Parathyroid adenoma (tissue), 2 donors: ENCODE results near the gene DPY19L3.
"Not testable (repeated sequence)": the region's sequence is repeated elsewhere in the genome, so short reads cannot be mapped to it uniquely, and the experiment has no call there.

Experiments
- H2AFZ ChIP-seq: fragments of 300-600 bp; sonication (generic); one replicate; pipeline ENCODE4 v1.7.0; 2017; ENCODE audit warnings: antibody characterized with exemption, mild to moderate bottlenecking
- H3K27ac ChIP-seq: fragments of 300-600 bp; sonication (generic); one replicate; pipeline ENCODE4 v1.7.0; 2017
- H3K27me3 ChIP-seq: fragments of 300-600 bp; sonication (generic); one replicate; pipeline ENCODE4 v1.7.0; 2017; ENCODE audit warnings: low read length; ENCODE audit not compliant: control insufficient read depth, insufficient read depth
- H3K36me3 ChIP-seq: fragments of 300-600 bp; sonication (generic); one replicate; pipeline ENCODE4 v1.7.0; 2017; ENCODE audit warnings: low read length; ENCODE audit not compliant: control insufficient read depth, insufficient read depth
- H3K4me1 ChIP-seq: fragments of 300-600 bp; sonication (generic); one replicate; pipeline ENCODE4 v1.7.0; 2017; ENCODE audit warnings: control low read depth
- H3K4me2 ChIP-seq: fragments of 300-600 bp; sonication (generic); one replicate; pipeline ENCODE4 v1.7.0; 2017; ENCODE audit warnings: low read length
- H3K4me3 ChIP-seq: fragments of 300-600 bp; sonication (generic); one replicate; pipeline ENCODE4 v1.7.0; 2017; ENCODE audit warnings: low read depth, low read length
- H3K79me2 ChIP-seq: fragments of 300-600 bp; sonication (generic); one replicate; pipeline ENCODE4 v1.7.0; 2017; ENCODE audit warnings: control low read depth
- H3K9ac ChIP-seq: fragments of 300-600 bp; sonication (generic); one replicate; pipeline ENCODE4 v1.7.0; 2017; ENCODE audit warnings: mild to moderate bottlenecking
- H3K9me3 ChIP-seq: fragments of 300-600 bp; sonication (generic); one replicate; pipeline ENCODE4 v1.7.0; 2017; ENCODE audit warnings: low read length; ENCODE audit not compliant: control insufficient read depth
- TF ChIP-seq, protein P1 (sequence below): fragments of 300-600 bp; sonication (generic); IDR thresholded peaks from one replicate; pipeline ENCODE4 v1.7.0; 2017; ENCODE audit warnings: antibody characterized with exemption, mild to moderate bottlenecking
- donor health status: primary hyperparathyroidism.

Gene DPY19L3

DNA sequence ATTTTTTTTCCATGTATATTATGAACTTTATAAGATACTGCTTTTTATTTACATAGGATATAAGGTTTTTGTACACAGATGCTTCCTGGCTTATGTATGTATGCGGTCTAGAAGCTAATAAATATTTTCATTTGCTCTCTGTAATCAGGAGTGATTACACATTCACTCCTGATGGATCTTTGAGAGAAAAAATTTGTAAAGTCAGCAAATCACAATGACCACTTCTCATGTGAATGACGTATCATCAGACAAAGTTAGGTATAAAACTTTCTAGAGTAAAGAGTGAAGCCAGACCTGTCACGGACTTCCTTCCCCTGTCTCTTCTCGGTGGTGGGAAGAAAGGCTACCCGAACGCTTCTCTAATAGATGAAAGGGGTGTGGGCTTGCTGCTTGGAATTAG lies 31.1 kb downstream of the DPY19L3 start:
- Histone ChIP-seq H3K4me1 (no peaks in the 10 kb centered on the region), H3K79me2 (peaks cover 3% of the 10 kb centered on the region), H3K27ac (no peak overlapping the region), H3K9ac (no peak overlapping the region), H3K9me3 (no peaks in the 10 kb centered on the region), H3K36me3 (no peaks in the 10 kb centered on the region), H3K4me3 (no peak overlapping the region), H3K27me3 (no peaks in the 10 kb centered on the region), H3K4me2 (no peak overlapping the region), H2AFZ (no peak overlapping the region)
- TF ChIP-seq, protein P1, sequence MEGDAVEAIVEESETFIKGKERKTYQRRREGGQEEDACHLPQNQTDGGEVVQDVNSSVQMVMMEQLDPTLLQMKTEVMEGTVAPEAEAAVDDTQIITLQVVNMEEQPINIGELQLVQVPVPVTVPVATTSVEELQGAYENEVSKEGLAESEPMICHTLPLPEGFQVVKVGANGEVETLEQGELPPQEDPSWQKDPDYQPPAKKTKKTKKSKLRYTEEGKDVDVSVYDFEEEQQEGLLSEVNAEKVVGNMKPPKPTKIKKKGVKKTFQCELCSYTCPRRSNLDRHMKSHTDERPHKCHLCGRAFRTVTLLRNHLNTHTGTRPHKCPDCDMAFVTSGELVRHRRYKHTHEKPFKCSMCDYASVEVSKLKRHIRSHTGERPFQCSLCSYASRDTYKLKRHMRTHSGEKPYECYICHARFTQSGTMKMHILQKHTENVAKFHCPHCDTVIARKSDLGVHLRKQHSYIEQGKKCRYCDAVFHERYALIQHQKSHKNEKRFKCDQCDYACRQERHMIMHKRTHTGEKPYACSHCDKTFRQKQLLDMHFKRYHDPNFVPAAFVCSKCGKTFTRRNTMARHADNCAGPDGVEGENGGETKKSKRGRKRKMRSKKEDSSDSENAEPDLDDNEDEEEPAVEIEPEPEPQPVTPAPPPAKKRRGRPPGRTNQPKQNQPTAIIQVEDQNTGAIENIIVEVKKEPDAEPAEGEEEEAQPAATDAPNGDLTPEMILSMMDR = no peak

DNA sequence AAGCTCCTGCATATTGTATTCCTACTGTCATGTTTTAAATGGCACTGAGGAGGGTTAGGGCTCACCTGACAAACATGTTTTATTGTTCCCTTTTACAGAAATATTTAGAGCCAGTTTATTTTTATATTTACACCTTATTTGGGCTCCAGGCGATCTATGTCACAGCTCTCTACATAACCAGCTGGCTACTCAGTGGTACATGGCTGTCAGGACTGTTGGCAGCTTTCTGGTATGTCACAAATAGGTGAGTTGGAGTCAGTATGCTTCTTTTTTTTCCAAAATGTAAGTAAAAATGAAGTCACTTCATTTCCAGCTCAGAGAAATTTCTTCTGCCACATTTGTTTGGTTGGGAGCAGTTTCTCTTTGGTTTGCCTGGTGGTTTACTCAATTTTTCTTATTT lies 31.5 kb downstream of the DPY19L3 start:
- TF ChIP-seq, protein P1 = no peak
- H3K4me1 ChIP-seq = no peaks in the 10 kb centered on the region
- H3K4me2 ChIP-seq = no peak overlapping the region
- H3K27ac ChIP-seq = no peak overlapping the region
- no peak overlapping the region for H2AFZ ChIP-seq
- no peak overlapping the region for H3K4me3 ChIP-seq
- peaks cover 3% of the 10 kb centered on the region for H3K79me2 ChIP-seq
- no peaks in the 10 kb centered on the region for H3K9me3 ChIP-seq
- H3K36me3 ChIP-seq = no peaks in the 10 kb centered on the region
- H3K9ac ChIP-seq = no peak overlapping the region
- no peaks in the 10 kb centered on the region for H3K27me3 ChIP-seq

DNA sequence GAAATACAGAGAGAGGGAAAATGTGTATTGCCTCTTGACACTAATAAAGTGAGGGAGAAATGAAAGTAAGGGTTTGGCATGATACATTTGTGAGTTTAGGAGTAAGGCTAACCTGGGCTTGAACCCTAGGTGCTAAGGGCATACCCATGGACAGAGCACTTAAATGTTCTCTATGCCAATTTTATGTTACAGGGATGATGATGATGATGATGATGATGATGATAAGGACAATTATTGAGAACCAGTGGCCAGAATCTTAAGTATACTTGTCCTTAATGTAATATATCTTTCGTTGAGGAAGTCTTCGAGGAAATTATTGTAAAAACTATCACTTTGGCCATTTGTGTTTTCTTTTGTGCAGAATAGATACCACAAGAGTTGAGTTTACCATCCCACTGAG lies 33.2 kb downstream of the DPY19L3 start:
- no peak overlapping the region for H3K4me3 ChIP-seq
- H3K79me2 ChIP-seq = no peaks in the 10 kb centered on the region
- no peaks in the 10 kb centered on the region for H3K9me3 ChIP-seq
- H3K9ac ChIP-seq = no peak overlapping the region
- no peaks in the 10 kb centered on the region for H3K27me3 ChIP-seq
- H3K4me1 ChIP-seq = no peaks in the 10 kb centered on the region
- no peak overlapping the region for H3K27ac ChIP-seq
- TF ChIP-seq, protein P1 = no peak
- H2AFZ ChIP-seq = no peak overlapping the region
- H3K36me3 ChIP-seq = no peaks in the 10 kb centered on the region
- no peak overlapping the region for H3K4me2 ChIP-seq

DNA sequence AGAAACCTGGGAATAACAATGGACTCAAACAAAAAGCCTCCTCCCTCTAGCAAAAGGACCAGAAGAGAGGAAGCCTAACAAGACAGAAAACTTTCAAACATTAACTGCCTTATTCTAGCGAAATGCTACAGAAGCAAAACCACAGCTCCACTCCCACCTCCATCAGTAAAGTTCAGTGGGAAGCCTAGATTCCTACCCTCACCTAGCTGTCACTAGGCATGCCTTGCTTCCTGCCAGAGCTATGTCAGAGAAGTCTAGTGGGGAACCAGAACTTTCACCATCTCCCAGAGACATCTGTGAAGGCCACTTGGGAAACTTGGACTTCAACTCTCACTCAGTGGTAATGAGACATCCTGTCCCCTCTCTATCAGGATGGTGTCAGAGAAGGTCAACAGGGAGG lies 37.1 kb downstream of the DPY19L3 start:
- no peaks in the 10 kb centered on the region for H3K9me3 ChIP-seq
- H3K27me3 ChIP-seq = no peaks in the 10 kb centered on the region
- no peak overlapping the region for H3K27ac ChIP-seq
- no peak overlapping the region for H3K4me2 ChIP-seq
- H3K4me1 ChIP-seq = no peaks in the 10 kb centered on the region
- no peaks in the 10 kb centered on the region for H3K36me3 ChIP-seq
- H3K79me2 ChIP-seq = no peaks in the 10 kb centered on the region
- H2AFZ ChIP-seq = no peak overlapping the region
- H3K9ac ChIP-seq = no peak overlapping the region
- H3K4me3 ChIP-seq = no peak overlapping the region
- TF ChIP-seq, protein P1 = no peak

DNA sequence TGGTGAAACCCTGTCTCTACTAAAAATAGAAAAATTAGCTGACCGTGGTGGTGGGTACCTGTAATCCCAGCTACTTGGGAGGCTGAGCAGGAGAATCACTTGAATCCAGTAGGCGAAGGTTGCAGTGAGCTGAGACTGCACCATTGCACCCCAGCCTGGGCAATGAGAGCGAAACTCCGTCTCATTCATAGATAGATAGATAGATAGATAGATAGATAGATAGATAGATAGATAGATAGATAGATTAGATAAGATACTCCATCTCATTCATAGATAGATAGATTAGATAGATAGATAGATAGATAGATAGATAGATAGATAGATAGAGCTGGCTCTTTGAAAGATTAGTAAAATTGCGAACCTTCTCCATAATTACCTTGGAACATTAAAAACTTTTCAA lies 42.0 kb downstream of the DPY19L3 start:
- H3K27ac ChIP-seq, H3K9me3 ChIP-seq, H2AFZ ChIP-seq, H3K27me3 ChIP-seq, H3K36me3 ChIP-seq, H3K79me2 ChIP-seq, H3K4me2 ChIP-seq, H3K4me3 ChIP-seq, H3K4me1 ChIP-seq, H3K9ac ChIP-seq: not testable (repeated sequence)
